HG03442 (cell line): ENCODE data around the gene LAIR2.
"Not testable (repeated sequence)": the region's sequence is repeated elsewhere in the genome, so short reads cannot be mapped to it uniquely, and the experiment has no call there.

ENCODE experiments used
- ATAC-seq: cut with Tn5 transposase; IDR thresholded peaks from one replicate; pipeline ENCODE4 v1.9.1; 2021; ENCODE audit warnings: mild to moderate bottlenecking, moderate library complexity; ENCODE audit not compliant: unreplicated experiment

Gene LAIR2

GRCh38 chr19:54492568-54492967 is 10.1 kb upstream of the LAIR2 start:
- no peak for ATAC-seq

- ATAC-seq: not testable (repeated sequence)
These were observed 9.6 kb upstream of the LAIR2 start for GRCh38 chr19:54493056-54493455.

GRCh38 chr19:54493967-54494585 is 8.6 kb upstream of the LAIR2 start:
- ATAC-seq: no peak

- ATAC-seq: not testable (repeated sequence)
These were observed 7.3 kb upstream of the LAIR2 start for GRCh38 chr19:54495284-54495683.

- ATAC-seq: not testable (repeated sequence)
These were observed 4.7 kb upstream of the LAIR2 start for GRCh38 chr19:54497747-54498450.

- not testable (repeated sequence) for ATAC-seq
These were observed 4.2 kb upstream of the LAIR2 start for GRCh38 chr19:54498451-54498772.

GRCh38 chr19:54505542-54505941 is 2.9 kb downstream of the LAIR2 start:
- not testable (repeated sequence) for ATAC-seq

GRCh38 chr19:54506079-54506478 is 3.4 kb downstream of the LAIR2 start:
- ATAC-seq: no peak

- ATAC-seq: not testable (repeated sequence)
These were observed 4.5 kb downstream of the LAIR2 start for GRCh38 chr19:54507038-54507717.

- ATAC-seq: no peak
These were observed 5.2 kb downstream of the LAIR2 start for GRCh38 chr19:54507824-54508223.

- not testable (repeated sequence) for ATAC-seq
These were observed 5.9 kb downstream of the LAIR2 start for GRCh38 chr19:54508487-54508886.

- not testable (repeated sequence) for ATAC-seq
These were observed 6.7 kb downstream of the LAIR2 start for GRCh38 chr19:54509200-54509940.

- ATAC-seq: no peak
These were observed 12.5 kb downstream of the LAIR2 start for GRCh38 chr19:54515156-54515555.

- no peak for ATAC-seq
These were observed 14.9 kb downstream of the LAIR2 start for GRCh38 chr19:54517483-54517882.

- ATAC-seq: peak; percentile 61
These were observed 16.2 kb downstream of the LAIR2 start for GRCh38 chr19:54518844-54519243.

GRCh38 chr19:54521022-54521859 is 18.6 kb downstream of the LAIR2 start:
- no peak for ATAC-seq

GRCh38 chr19:54521860-54522513 is 19.4 kb downstream of the LAIR2 start:
- ATAC-seq: no peak

- no peak for ATAC-seq
These were observed 20.8 kb downstream of the LAIR2 start for GRCh38 chr19:54523403-54523802.

- no peak for ATAC-seq
These were observed 23.0 kb downstream of the LAIR2 start for GRCh38 chr19:54525636-54526035.

- ATAC-seq: no peak
These were observed 24.3 kb downstream of the LAIR2 start for GRCh38 chr19:54526972-54527371.
